Measurements from ENCODE around the gene CAMK2N1. TPM values are rescaled to one million over a fixed set of nuclear protein-coding genes. Genes with fewer than 3 reads are reported as not detected.

Gene CAMK2N1
- total and polyA plus RNA-seq, 12 donors = 0.89 to 68.7 (median 32.6) TPM

DNA sequence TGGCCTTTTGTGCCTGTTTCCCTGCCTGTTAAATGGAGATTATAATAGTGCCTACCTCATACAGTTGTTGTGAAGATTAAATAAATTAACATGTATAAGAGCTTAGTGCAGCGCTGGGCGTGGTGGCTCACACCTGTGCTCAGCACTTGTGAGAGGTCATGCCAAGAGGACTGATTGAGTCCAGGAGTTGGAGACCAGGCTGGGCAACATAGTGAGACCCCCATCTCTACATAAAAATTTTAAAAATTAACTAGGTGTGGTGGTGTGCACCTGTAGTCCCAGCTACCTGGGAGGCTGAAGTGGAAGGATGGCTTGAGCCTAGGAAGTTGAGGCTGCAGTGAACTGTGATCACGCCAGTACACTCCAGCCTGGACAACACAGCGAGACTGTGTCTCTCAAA, 12.1 kb downstream of the CAMK2N1 start:
- no peak for DNase-seq
- H3K9me3 ChIP-seq (replicated peaks in 1 of 3) = no peaks in the 10 kb centered on the region
- H3K4me3 ChIP-seq = no peak overlapping the region
- peak overlapping the region in 3 of 5 donors; percentile 37 to 67 (median 59) for H3K27ac ChIP-seq
- WGBS, 4 donors = 91 to 95% (median 93%) methylated on average over 4 of the region's 4 CpGs
- intact Hi-C loops (cut with DNase I) = no loop called here
- H3K27me3 ChIP-seq = no peaks in the 10 kb centered on the region
- peaks cover 27 to 44% of the 10 kb centered on the region in 2 donors for H3K4me1 ChIP-seq (replicated peaks in 1 of 2)
- H3K36me3 ChIP-seq (replicated peaks in 1 of 2) = no peaks in the 10 kb centered on the region
- TF ChIP-seq CTCF (IDR thresholded peaks at IDR 0.05) = no peak
- no peak for TF ChIP-seq POLR2A (IDR thresholded peaks at IDR 0.05)

DNA sequence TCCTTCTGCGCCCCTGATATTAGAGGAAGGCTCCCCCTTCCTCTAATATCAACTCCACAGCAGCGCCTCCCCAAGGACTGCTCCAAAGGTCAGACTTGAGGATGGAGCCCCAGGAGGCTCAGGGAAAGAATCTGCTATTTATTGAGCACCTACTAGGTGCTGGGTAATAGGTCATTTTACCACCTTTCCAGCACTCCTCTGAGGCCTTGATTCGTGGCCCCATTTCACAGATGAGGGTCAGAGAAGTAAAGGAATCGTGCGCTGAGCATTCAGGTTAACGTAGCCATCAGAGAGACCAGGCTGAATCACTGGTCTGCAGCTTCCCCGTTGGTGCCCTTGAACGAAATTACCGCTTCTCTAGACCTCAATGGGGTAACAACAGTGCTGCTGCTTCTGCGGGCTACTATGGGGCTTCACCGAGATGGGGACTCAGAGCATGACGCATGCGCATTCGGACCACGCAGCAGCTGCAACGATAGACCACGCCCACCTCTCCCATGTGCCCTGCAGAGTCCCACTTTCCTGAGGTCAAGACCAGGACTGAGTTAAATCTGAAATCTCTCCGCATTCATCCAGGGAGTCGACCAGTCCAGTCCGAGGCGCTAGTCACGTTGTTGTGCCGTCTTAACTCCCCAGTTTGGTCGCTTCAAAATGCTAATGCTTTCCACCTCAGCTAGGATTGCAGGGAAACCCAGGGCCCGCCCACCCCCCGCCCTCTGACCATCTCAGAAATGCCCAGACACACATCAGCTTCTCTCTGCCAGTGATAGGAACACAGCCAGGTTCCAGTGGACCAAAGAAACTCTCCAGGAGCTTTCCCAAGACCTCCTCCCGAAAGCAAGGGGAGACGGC, 12.9 kb downstream of the CAMK2N1 start:
- DNase-seq = peak; percentile 81 to 95 (median 92)
- TF ChIP-seq POLR2A (IDR thresholded peaks at IDR 0.05) = peak in 1 of 2 donors; percentile 58
- no peak for TF ChIP-seq CTCF (IDR thresholded peaks at IDR 0.05)
- Histone ChIP-seq H3K4me1 (replicated peaks in 1 of 2) (peaks cover 22 to 36% of the 10 kb centered on the region in 2 donors), H3K27me3 (no peaks in the 10 kb centered on the region), H3K27ac (peak overlapping the region in 3 of 5 donors; percentile 37 to 67 (median 59)), H3K4me3 (no peak overlapping the region), H3K36me3 (replicated peaks in 1 of 2) (no peaks in the 10 kb centered on the region), H3K9me3 (replicated peaks in 1 of 3) (no peaks in the 10 kb centered on the region)
- intact Hi-C loops (cut with DNase I) = no loop called here
- 20 to 24% (median 22%) methylated on average over 18 to 28 of the region's 28 CpGs for WGBS, 4 donors

DNA sequence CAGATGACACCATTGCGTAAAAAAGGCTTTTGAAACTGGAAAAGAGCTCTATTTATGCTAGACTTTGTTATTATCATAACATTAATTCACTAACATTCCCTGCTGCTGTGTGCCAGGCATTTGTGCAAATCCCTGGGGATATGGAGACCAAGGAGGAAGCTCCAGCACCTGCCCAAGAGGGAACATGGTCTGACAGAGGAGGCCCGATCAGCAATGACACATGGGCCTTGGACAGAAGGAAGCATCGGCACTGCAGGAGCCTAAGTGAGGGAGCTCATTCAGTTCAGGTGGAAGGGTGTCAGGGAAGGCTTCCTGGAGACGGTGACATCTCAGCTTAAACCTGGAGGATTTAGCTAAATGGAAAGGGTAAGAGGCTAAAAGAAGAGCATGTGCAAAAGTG, 13.9 kb downstream of the CAMK2N1 start:
- H3K27ac ChIP-seq = no peak overlapping the region
- no peak overlapping the region for H3K4me3 ChIP-seq
- H3K27me3 ChIP-seq = no peaks in the 10 kb centered on the region
- TF ChIP-seq CTCF (IDR thresholded peaks at IDR 0.05) (no peak), POLR2A (IDR thresholded peaks at IDR 0.05) (no peak)
- no peaks in the 10 kb centered on the region for H3K36me3 ChIP-seq (replicated peaks in 1 of 2)
- no peak for DNase-seq
- 82 to 94% (median 90%) methylated on average over 4 of the region's 4 CpGs for WGBS, 4 donors
- intact Hi-C loops (cut with DNase I) = no loop called here
- H3K4me1 ChIP-seq (replicated peaks in 1 of 2) = peaks cover 12 to 27% of the 10 kb centered on the region in 2 donors
- H3K9me3 ChIP-seq (replicated peaks in 1 of 3) = no peaks in the 10 kb centered on the region

GRCh38 chr1:20470194-20470593, 15.8 kb downstream of the CAMK2N1 start:
- 61 to 73% (median 68%) methylated on average over 3 of the region's 3 CpGs for WGBS, 4 donors
- peaks cover 0 to 12% of the 10 kb centered on the region in 2 donors for H3K4me1 ChIP-seq (replicated peaks in 1 of 2)
- intact Hi-C loops (cut with DNase I) = no loop called here

More at GRCh38 chr1:20470194-20470593, 15.8 kb downstream of the CAMK2N1 start:
- no peaks in the 10 kb centered on the region for H3K9me3 ChIP-seq (replicated peaks in 1 of 3)
- DNase-seq = no peak
- TF ChIP-seq CTCF (IDR thresholded peaks at IDR 0.05) = no peak
- no peaks in the 10 kb centered on the region for H3K27me3 ChIP-seq
- H3K36me3 ChIP-seq (replicated peaks in 1 of 2) = no peaks in the 10 kb centered on the region
- H3K4me3 ChIP-seq = no peak overlapping the region
- no peak overlapping the region for H3K27ac ChIP-seq

Measured in adrenal gland (tissue), 12 donors.